H1 (cell line): ENCODE results near the gene CEACAM7. TPM values are rescaled to one million over a fixed set of nuclear protein-coding genes. Genes with fewer than 3 reads are reported as not detected.

ENCODE experiments used
- CTCF ChIA-PET: fragments of 300-600 bp; sonication (Branson Sonifier 250); formaldehyde crosslinking; loops from one replicate; lab custom pipeline; 2021; ENCODE audit not compliant: partially characterized antibody; lab: Charles Lee
- POLR2A ChIA-PET: fragments of 300-600 bp; sonication (Branson Sonifier 250); formaldehyde crosslinking; loops from one replicate; lab custom pipeline; 2021; ENCODE audit warnings: inconsistent platforms; ENCODE audit not compliant: partially characterized antibody; lab: Charles Lee
- DNase-seq, 2 experiments: peaks; one replicate each; pipeline versions ENCODE4 v3.0.0 to v3.0.0-alpha.2; 2010 to 2022; ENCODE audit warnings: low spot score in 2 of 2, low read depth in 1 of 2, mixed read lengths in 1 of 2
- FAIRE-seq: peaks from 2 replicates; lab custom pipeline; 2011; peaks lifted over from hg19 to GRCh38; lab: Jason Lieb, UNC
- H2AFZ ChIP-seq: 2 replicates; pipeline ENCODE4 v1.8.1; 2012; ENCODE audit warnings: low read length, inconsistent platforms
- H2AK5ac ChIP-seq: 2 replicates; pipeline ENCODE4 v1.6.1; 2013; ENCODE audit warnings: low read depth, low read length
- H2BK120ac ChIP-seq: replicated peaks from 2 replicates; pipeline ENCODE3; 2013; ENCODE audit warnings: low read depth, low read length, inconsistent platforms
- H2BK12ac ChIP-seq: 2 replicates; pipeline ENCODE4 v1.6.1; 2013; ENCODE audit warnings: low read depth, low read length
- H2BK15ac ChIP-seq: 2 replicates; pipeline ENCODE4 v1.6.1; 2013; ENCODE audit warnings: low read length
- H2BK20ac ChIP-seq: 2 replicates; pipeline ENCODE4 v1.6.1; 2013; ENCODE audit warnings: low read length
- H2BK5ac ChIP-seq: 2 replicates; pipeline ENCODE4 v1.6.1; 2013; ENCODE audit warnings: low read depth, low read length
- H3K14ac ChIP-seq: 2 replicates; pipeline ENCODE4 v1.6.1; 2013; ENCODE audit warnings: inconsistent platforms; ENCODE audit not compliant: insufficient read length
- H3K18ac ChIP-seq: 2 replicates; pipeline ENCODE4 v1.6.1; 2013; ENCODE audit warnings: low read length; ENCODE audit errors: extremely low read depth
- H3K23ac ChIP-seq: 2 replicates; pipeline ENCODE4 v1.6.1; 2013; ENCODE audit warnings: inconsistent platforms; ENCODE audit not compliant: insufficient read length
- H3K23me2 ChIP-seq: 2 replicates; pipeline ENCODE4 v1.6.1; 2013; ENCODE audit warnings: low read depth, low read length
- H3K27ac ChIP-seq: 2 replicates; pipeline ENCODE4 v1.6.1; 2011; ENCODE audit warnings: low read depth, low read length, inconsistent platforms
- H3K27me3 ChIP-seq, 4 experiments: replicated peaks in 1 of 4; 1 replicate in 1 of 4; 2 replicates in 3 of 4; pipeline versions ENCODE4 v1.6.1 to v1.8.1; 2011 to 2013; ENCODE audit warnings: low read length in 3 of 4, mild to moderate bottlenecking in 3 of 4, inconsistent platforms in 2 of 4, mixed read lengths in 2 of 4, moderate library complexity in 1 of 4; ENCODE audit not compliant: control insufficient read depth in 3 of 4, insufficient read depth in 3 of 4; ENCODE audit errors: extremely low read depth in 1 of 4
- H3K36me3 ChIP-seq, 4 experiments: 2 replicates each; pipeline versions ENCODE4 v1.6.1 to v1.8.1; 2011 to 2013; ENCODE audit warnings: mild to moderate bottlenecking in 4 of 4, low read length in 3 of 4, moderate library complexity in 2 of 4, control low read depth in 1 of 4, inconsistent platforms in 1 of 4; ENCODE audit not compliant: insufficient read depth in 4 of 4, control insufficient read depth in 2 of 4
- H3K4ac ChIP-seq: replicated peaks from 2 replicates; pipeline ENCODE3; 2013; ENCODE audit warnings: low read length, low read depth, mixed read lengths, inconsistent platforms; ENCODE audit not compliant: insufficient read length
- H3K4me1 ChIP-seq, 4 experiments: replicated peaks in 1 of 4; 1 replicate in 1 of 4; 2 replicates in 3 of 4; pipeline versions ENCODE4 v1.6.1 to v1.8.1; 2011 to 2013; ENCODE audit warnings: low read length in 3 of 4, inconsistent platforms in 2 of 4, mixed read lengths in 1 of 4; ENCODE audit not compliant: insufficient read depth in 4 of 4, control insufficient read depth in 3 of 4
- H3K4me2 ChIP-seq, 2 experiments: 2 replicates each; pipeline versions ENCODE4 v1.6.1 to v1.8.1; 2011 to 2013; ENCODE audit warnings: low read depth in 2 of 2, low read length in 2 of 2, control low read depth in 1 of 2, inconsistent platforms in 1 of 2, mild to moderate bottlenecking in 1 of 2; ENCODE audit not compliant: insufficient read depth in 1 of 2
- H3K4me3 ChIP-seq, 4 experiments: fragments of 200-600, 300-600 bp in 1 of 4; sonication (generic), shearing (Covaris generic), sonication (Bioruptor Twin) in 1 of 4; 2 replicates each; pipeline versions ENCODE4 v1.5.1 to v1.8.1; 2011 to 2016; ENCODE audit warnings: low read length in 4 of 4, low read depth in 3 of 4, control low read depth in 2 of 4, inconsistent platforms in 2 of 4, mild to moderate bottlenecking in 2 of 4, mixed read lengths in 1 of 4, moderate library complexity in 1 of 4; ENCODE audit not compliant: insufficient read depth in 2 of 4; ENCODE audit errors: extremely low read depth in 1 of 4
- H3K56ac ChIP-seq: replicated peaks from 2 replicates; pipeline ENCODE3; 2013; ENCODE audit warnings: low read depth, mild to moderate bottlenecking, mixed read lengths, low read length, inconsistent platforms; ENCODE audit not compliant: insufficient read length
- H3K79me1 ChIP-seq: 2 replicates; pipeline ENCODE4 v1.6.1; 2013; ENCODE audit warnings: low read depth, low read length, control low read depth
- H3K79me2 ChIP-seq, 2 experiments: 2 replicates each; pipeline versions ENCODE4 v1.6.1 to v1.8.1; 2012 to 2013; ENCODE audit warnings: low read length in 2 of 2, mild to moderate bottlenecking in 2 of 2, inconsistent platforms in 1 of 2; ENCODE audit not compliant: insufficient read depth in 2 of 2, control insufficient read depth in 1 of 2
- H3K9ac ChIP-seq, 4 experiments: replicated peaks in 1 of 4; 1 replicate in 1 of 4; 2 replicates in 3 of 4; pipeline versions ENCODE4 v1.6.1 to v1.8.1; 2011 to 2013; ENCODE audit warnings: low read depth in 3 of 4, low read length in 3 of 4, control low read depth in 2 of 4, mild to moderate bottlenecking in 2 of 4, moderate library complexity in 2 of 4, inconsistent platforms in 1 of 4; ENCODE audit errors: extremely low read depth in 1 of 4
- H3K9me3 ChIP-seq, 2 experiments: 2 replicates each; pipeline versions ENCODE4 v1.6.1 to v1.8.1; 2012 to 2013; ENCODE audit warnings: mild to moderate bottlenecking in 2 of 2, moderate library complexity in 2 of 2, control low read depth in 1 of 2, inconsistent platforms in 1 of 2, low read depth in 1 of 2, low read length in 1 of 2, mixed read lengths in 1 of 2; ENCODE audit not compliant: insufficient read depth in 2 of 2
- H4K20me1 ChIP-seq, 2 experiments: replicated peaks in 1 of 2; 2 replicates each; pipeline versions ENCODE3 to v1.8.1; 2011 to 2013; ENCODE audit warnings: inconsistent platforms in 2 of 2, low read length in 2 of 2, mild to moderate bottlenecking in 1 of 2; ENCODE audit not compliant: insufficient read depth in 2 of 2, control insufficient read depth in 1 of 2
- H4K5ac ChIP-seq: 2 replicates; pipeline ENCODE4 v1.6.1; 2013; ENCODE audit warnings: low read length, low read depth, mixed read lengths, inconsistent platforms; ENCODE audit not compliant: insufficient read length
- H4K8ac ChIP-seq: 2 replicates; pipeline ENCODE4 v1.8.0; 2013; ENCODE audit warnings: mild to moderate bottlenecking, moderate library complexity, low read length, inconsistent platforms; ENCODE audit not compliant: insufficient read depth; ENCODE audit errors: extremely low read depth
- H4K91ac ChIP-seq: replicated peaks from 2 replicates; pipeline ENCODE3; 2013; ENCODE audit warnings: low read length, mixed read lengths, inconsistent platforms; ENCODE audit not compliant: insufficient read length
- BACH1 ChIP-seq: IDR thresholded peaks from 2 replicates; pipeline ENCODE4 v1.6.1; 2012; ENCODE audit warnings: low read length, improper control_type of control experiment
- CREB1 ChIP-seq: IDR thresholded peaks from 2 replicates; pipeline ENCODE4 v1.6.1; 2012; ENCODE audit warnings: inconsistent platforms
- EGR1 ChIP-seq: IDR thresholded peaks from 2 replicates; pipeline ENCODE4 v1.6.1; 2011; ENCODE audit warnings: low read depth, low read length, borderline replicate concordance
- KDM5A ChIP-seq: fragments of 200-600 bp; IDR thresholded peaks from 2 replicates; pipeline ENCODE4 v1.7.1; 2012; ENCODE audit warnings: mild to moderate bottlenecking, low read length, inconsistent platforms, mixed read lengths
- WGBS, 2 experiments: shearing (Covaris generic) in 1 of 2; methylation state at CpG; one replicate each; pipeline versions ENCODE4 v1.1.6 to v1.1.7; 2013 to 2015; ENCODE audit warnings: low lambda C conversion rate in 2 of 2, mixed read lengths in 2 of 2, inconsistent platforms in 1 of 2, low coverage in 1 of 2, missing lambda C conversion rate in 1 of 2; ENCODE audit not compliant: insufficient replicate concordance in 2 of 2, insufficient coverage in 1 of 2, insufficient read length in 1 of 2; ENCODE audit errors: extremely low coverage in 1 of 2, missing lambda C conversion rate in 1 of 2; 5-methylcytosine and 5-hydroxymethylcytosine counted together
- polyA plus RNA-seq, 7 experiments: library from polyadenylated mRNA; depleted of rRNA in 3 of 7; stranded (reverse) in 5 of 7; unstranded in 2 of 7; fragments of >200 nt in 5 of 7; fragments of 200-250 nt in 2 of 7; gene quantifications; 1 replicate in 5 of 7; 2 replicates in 1 of 7; 4 replicates in 1 of 7; pipeline versions ENCODE4 v1.2.1 to v1.2.3, GENCODE V29; 2011 to 2013; ENCODE audit warnings: missing spikeins in 2 of 7, mixed read lengths in 2 of 7
- total RNA-seq: library from RNA; stranded (reverse); fragmentation: NEBNext Ultra II Directional; extraction: Animal tissue kit (Norgen Biotek cat#: 25700); gene quantifications from 2 replicates; pipeline ENCODE4 v1.2.1, GENCODE V29; 2021

The CEACAM7 gene
- total and polyA plus RNA-seq, 2 of the 8 experiments (the other 6 are each of a cell fraction or from before 2014, with no cell fraction given) = not detected

GRCh38 chr19:41624937-41625336 is 63.1 kb downstream of the CEACAM7 start:
- no peak overlapping the region for H3K18ac ChIP-seq
- no peaks in the 10 kb centered on the region; the same call in 1 of the 2 replicates for H3K23me2 ChIP-seq
- H2BK15ac ChIP-seq = no peak overlapping the region
- H3K4me2 ChIP-seq = no peak overlapping the region
- no peaks in the 10 kb centered on the region for H3K79me1 ChIP-seq
- H2BK20ac ChIP-seq = no peak overlapping the region
- no peak overlapping the region for H2AK5ac ChIP-seq
- H3K27me3 ChIP-seq = no peaks in the 10 kb centered on the region
- ChIA-PET POLR2A (no interaction called here), CTCF (interaction anchor here (1.1 kb wide), 1 partner anchor 27 kb away, joined by 5 read pairs; no protein-coding TSS in a partner anchor)
- no peak overlapping the region for H4K8ac ChIP-seq
- no peaks in the 10 kb centered on the region for H3K36me3 ChIP-seq
- H3K14ac ChIP-seq = no peak overlapping the region
- no peak overlapping the region for H2BK5ac ChIP-seq
- DNase-seq (no peak), FAIRE-seq (no peak)
- H3K9ac ChIP-seq = no peak overlapping the region
- H3K4me1 ChIP-seq = no peaks in the 10 kb centered on the region
- no peak overlapping the region for H4K91ac ChIP-seq
- no peak overlapping the region for H3K23ac ChIP-seq
- no peak overlapping the region for H2BK120ac ChIP-seq
- no peak overlapping the region for H2AFZ ChIP-seq
- H3K4ac ChIP-seq = no peak overlapping the region
- no peak for TF ChIP-seq BACH1
- TF ChIP-seq CREB1 = no peak
- TF ChIP-seq EGR1 = no peak
- no peak for TF ChIP-seq KDM5A
- no peak overlapping the region for H2BK12ac ChIP-seq
- no peaks in the 10 kb centered on the region for H4K20me1 ChIP-seq
- no peak overlapping the region for H3K56ac ChIP-seq
- H3K27ac ChIP-seq = no peak overlapping the region
- 45% methylated on average over 3 of the region's 4 CpGs; no CpG with 5 or more reads in 1 of the 2 experiments for WGBS, 2 experiments
- no peak overlapping the region for H3K4me3 ChIP-seq
- H3K9me3 ChIP-seq = peaks cover 57 to 80% of the 10 kb centered on the region in 2 experiments
- H3K79me2 ChIP-seq = no peaks in the 10 kb centered on the region
- no peak overlapping the region for H4K5ac ChIP-seq
